CD4-positive, alpha-beta T cell treated with Interleukin-4 for 4 hours (primary cell): ENCODE data around the gene LILRA1.
"Not testable (repeated sequence)": the region's sequence is repeated elsewhere in the genome, so short reads cannot be mapped to it uniquely, and the experiment has no call there.

Experiments used
- DNase-seq: peaks from one replicate; pipeline ENCODE4 v3.0.0-alpha.2; 2020

The LILRA1 gene

GRCh38 chr19:54593445-54593844, at the start of gene LILRA1:
LILRA1 (plus strand) TSS chr19:54593632; CDS start chr19:54594245, 613 bp downstream.
- DNase-seq, result not testable (repeated sequence)

- no peak for DNase-seq
These were observed 44.6 kb upstream of the LILRA1 start for GRCh38 chr19:54548806-54549205.

- DNase-seq, result no peak
These were observed 44.2 kb upstream of the LILRA1 start for GRCh38 chr19:54549224-54549623.

DNA sequence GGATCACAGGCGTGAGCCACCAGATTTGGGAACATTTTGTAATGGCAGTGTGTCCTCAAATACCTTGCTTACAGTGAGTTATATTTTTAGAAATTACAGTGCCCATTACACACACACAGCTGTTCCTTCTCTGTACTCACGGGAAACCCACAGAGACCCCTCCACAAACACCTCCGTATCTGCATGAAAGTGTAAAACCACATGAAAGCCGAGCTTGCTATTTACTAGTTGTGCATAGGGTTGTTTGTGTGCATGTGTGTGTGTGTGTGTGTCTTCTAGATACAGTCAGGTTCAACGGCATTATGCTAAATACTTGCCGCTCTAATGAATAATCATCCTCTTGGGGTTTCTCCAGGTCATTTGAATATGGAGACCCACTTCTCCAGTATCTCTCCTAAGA, 42.1 kb upstream of the LILRA1 start:
- DNase-seq, result peak; percentile 69

DNA sequence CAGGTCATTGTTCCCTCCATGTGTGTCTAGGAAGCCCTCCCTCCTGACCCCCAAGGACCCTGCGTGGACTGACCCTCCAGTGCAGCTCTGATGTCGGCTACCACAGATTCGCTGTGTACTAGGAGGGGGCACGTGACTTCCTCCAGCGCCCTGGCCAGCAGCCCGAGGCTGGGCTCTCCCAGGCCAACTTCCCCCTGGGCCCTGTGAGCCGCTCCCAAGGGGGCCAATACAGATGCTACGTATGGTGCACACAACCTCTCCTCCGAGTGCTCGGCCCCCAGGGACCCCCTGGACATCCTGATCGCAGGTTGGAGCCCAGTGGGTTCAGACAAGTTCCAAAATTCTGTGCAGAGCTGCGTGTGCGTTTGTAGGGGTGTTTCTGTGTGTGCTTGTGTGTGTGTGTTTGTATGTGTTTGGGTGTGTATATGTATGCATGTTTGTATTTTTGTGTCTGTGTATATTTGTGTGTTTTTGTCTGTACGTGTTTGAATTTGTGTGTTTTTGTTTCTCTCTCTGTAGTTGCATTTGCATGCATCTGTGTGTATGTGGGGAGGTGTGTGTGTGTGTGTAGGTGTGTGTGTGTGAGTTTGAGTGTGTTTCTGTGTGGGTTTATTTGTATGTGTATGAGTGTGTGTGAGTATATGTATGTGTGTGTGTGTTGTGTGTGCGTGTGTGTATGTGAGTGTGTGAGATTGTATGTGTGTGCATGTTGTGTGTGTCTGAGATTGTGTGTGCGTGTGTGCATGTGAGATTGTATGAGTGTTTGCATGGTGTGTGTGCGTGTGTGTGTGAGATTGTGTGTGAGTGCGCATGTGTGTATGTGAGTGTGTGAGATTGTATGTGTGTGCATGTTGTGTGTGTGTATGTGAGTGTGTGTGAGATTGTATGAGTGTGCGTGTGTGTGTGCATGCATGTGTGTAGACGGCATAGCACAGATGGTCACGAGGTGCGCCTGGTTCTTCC, 41.2 kb upstream of the LILRA1 start:
- DNase-seq, result no peak

DNA sequence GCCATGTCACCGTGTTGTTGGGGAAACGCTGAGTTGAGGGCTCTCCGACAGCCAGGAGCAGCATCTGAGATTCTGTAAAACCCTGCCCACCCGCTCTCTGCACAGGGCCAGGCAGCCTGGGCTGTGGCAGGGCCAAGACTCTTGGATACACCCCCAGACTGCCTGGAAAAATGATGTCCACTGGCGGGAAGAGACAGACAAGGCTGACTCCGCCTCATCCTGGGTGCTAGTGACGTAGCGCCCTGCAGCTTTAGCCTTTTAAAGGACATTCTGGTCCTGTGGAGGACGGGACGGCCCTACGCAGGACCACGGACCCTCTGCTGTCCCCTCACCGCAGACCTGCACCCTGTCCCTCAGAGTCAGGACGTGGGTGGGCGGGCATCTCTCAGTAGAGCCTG, 40.5 kb upstream of the LILRA1 start:
- no peak for DNase-seq

DNA sequence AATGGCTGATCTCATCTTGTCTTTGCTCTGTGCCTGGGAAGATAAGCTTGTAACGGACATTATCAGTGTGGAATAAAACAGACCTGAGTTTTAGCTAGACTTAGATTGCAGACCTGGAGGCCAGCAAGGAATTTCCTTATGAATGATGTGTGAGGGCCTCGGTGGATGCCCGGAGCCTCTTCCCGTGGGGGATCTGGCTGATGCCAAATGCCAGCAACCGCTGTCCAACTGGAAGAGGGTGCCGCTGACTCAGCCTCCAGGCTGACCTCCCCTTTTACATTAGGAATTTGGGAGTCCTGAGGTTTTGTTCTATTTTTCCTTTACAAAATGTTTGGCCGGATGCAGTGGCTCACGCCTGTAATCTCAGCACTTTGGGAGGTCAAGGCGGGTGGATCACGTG, 39.4 kb upstream of the LILRA1 start:
- DNase-seq, result no peak

GRCh38 chr19:54554896-54555295, 38.5 kb upstream of the LILRA1 start:
- no peak for DNase-seq

DNA sequence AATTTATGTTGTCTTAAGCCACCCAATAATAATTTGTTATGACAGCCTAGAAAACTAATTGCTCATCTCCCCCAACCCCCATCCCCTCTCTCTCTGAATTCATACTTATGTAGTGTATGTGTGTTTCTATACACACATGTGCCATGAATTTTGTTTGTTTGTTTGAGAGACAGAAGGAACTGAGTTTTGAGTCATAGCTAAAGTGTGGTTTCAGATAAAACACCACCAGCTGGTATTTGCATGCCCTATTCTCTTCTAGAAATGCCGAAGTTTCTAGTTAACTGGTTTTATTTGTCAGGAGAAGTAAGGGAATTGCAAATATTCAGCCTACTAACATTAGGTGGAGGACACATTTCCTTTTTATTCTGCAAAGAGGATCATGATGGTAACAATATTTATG, 37.2 kb upstream of the LILRA1 start:
- DNase-seq, result no peak

DNA sequence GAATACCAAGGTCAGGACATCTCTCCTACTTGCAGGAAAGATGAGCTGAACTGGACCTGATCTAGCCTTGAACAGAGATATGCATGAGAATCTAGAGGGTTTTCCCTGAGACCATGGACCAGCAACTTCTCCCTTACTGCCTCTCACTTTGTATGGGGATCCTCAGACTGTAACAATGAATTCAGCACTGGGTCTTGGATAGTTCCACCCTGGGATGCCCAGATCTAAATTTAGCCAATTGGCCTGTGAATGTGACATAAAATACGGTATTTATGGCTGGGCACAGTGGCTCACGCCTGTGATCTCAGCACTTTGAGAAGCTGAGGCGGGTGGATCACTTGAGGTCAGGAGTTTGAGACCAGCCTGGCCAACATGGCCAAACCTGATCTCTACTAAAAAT, 35.1 kb upstream of the LILRA1 start:
- no peak for DNase-seq

GRCh38 chr19:54560881-54561385, 32.5 kb upstream of the LILRA1 start:
- no peak for DNase-seq

- no peak for DNase-seq
These were observed 31.6 kb upstream of the LILRA1 start for GRCh38 chr19:54561840-54562239.

- DNase-seq, result not testable (repeated sequence)
These were observed 30.2 kb upstream of the LILRA1 start for GRCh38 chr19:54563206-54563605.

- no peak for DNase-seq
These were observed 23.1 kb upstream of the LILRA1 start for GRCh38 chr19:54570316-54570715.

- not testable (repeated sequence) for DNase-seq
These were observed 21.5 kb upstream of the LILRA1 start for GRCh38 chr19:54571715-54572615.

DNA sequence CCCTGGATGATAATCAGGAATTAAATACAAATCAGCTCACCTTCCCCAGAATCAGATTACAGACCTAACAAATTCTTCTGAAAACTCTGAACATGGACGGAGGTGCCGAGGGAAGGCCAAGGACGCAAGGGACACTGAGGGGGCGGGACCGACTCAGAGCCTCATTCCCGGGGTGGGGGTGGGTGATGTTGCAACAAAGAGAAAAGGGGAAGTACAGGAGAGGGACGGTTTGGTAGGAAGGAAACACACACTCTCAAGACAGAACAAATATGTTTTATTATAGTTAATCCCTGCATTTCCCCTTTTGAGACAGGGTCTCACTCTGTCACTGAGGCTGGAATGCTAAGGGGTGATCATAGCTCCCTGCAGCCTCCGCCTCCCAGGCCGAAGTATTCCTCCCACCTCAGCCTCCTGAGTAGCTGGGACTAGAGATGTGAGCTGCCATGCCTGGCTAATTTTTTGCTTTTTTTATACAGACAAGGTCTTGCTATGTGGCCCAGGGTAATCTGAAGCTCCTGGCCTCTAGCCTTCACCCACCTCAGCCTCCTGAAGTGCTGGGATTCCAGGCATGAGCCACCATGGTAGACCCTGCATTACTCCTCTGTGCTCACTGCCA, 20.6 kb upstream of the LILRA1 start:
- no peak for DNase-seq

DNA sequence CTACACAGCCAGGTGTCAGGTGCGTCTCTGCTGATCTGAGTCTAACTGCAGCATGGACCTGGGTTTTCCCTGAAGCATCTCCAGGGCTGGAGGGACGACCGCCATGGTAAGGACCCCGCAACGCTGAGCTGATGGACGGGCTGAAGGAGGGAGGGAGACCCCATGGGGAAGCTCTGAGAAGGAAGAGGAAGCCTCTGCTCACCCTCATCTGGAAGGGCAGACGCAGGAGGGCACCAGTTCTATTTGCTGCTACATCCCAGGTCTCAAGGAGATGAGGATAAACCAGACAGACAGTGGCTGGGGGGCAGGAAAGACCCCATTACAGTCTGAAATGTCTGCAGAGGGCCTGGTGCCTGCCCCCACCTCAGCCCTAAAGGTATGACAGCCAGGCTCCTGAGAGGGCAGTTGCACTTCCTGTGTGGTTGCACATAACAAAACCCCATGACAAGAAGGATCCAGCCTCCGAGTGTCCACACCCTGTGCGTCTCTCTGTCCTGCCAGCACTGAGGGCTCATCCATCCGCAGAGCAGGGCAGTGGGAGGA, 20.0 kb upstream of the LILRA1 start, which contains the start of gene LILRA2:
TSS of gene LILRA2 (plus strand) at position 461 of the 543 bp plus-strand sequence. CDS start 89 bp downstream, outside the sequence.
- DNase-seq, result no peak

GRCh38 chr19:54574051-54574450, 19.4 kb upstream of the LILRA1 start:
- DNase-seq, result no peak

- DNase-seq, result no peak
These were observed 18.8 kb upstream of the LILRA1 start for GRCh38 chr19:54574527-54575056.

DNA sequence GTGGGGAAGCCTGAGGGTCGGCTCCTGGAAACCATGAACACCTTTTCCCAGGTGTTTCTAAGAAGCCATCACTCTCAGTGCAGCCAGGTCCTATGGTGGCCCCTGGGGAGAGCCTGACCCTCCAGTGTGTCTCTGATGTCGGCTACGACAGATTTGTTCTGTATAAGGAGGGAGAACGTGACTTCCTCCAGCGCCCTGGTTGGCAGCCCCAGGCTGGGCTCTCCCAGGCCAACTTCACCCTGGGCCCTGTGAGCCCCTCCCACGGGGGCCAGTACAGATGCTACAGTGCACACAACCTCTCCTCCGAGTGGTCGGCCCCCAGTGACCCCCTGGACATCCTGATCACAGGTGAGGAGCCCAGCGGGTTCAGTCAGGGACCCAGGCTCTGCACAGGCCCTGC, 18.2 kb upstream of the LILRA1 start:
- not testable (repeated sequence) for DNase-seq

GRCh38 chr19:54576411-54576976, 16.9 kb upstream of the LILRA1 start:
- no peak for DNase-seq

- DNase-seq, result no peak
These were observed 16.1 kb upstream of the LILRA1 start for GRCh38 chr19:54577334-54577733.
